ENCODE measurements around the gene GATC.
"Not testable (repeated sequence)": the region's sequence is repeated elsewhere in the genome, so short reads cannot be mapped to it uniquely, and the experiment has no call there.

GATC gene

GRCh38 chr12:120485961-120486881 is 40.0 kb downstream of the GATC start:
- no CpG with 5 or more reads among the region's 7 CpGs for WGBS (ENCODE audit: extremely low coverage, insufficient coverage, insufficient read length)
- Histone ChIP-seq H3K79me1 (ENCODE audit: low read length) (no peaks in the 10 kb centered on the region), H2AK5ac (ENCODE audit: low read length) (no peak overlapping the region), H3K14ac (ENCODE audit: low read length) (no peak overlapping the region), H3K4me1 (ENCODE audit: control insufficient read depth in 1 of 2, insufficient read depth in 2 of 2, low read length in 2 of 2) (no peaks in the 10 kb centered on the region), H2BK120ac (ENCODE audit: insufficient read depth, low read length, poor library complexity) (no peak overlapping the region), H3K4me3 (ENCODE audit: low read depth, low read length) (no peak overlapping the region), H3K4ac (ENCODE audit: low read depth, low read length) (no peak overlapping the region), H3K18ac (ENCODE audit: low read length) (no peak overlapping the region), H4K12ac (ENCODE audit: low read depth, low read length) (no peak overlapping the region), H3K36me3 (ENCODE audit: control insufficient read depth in 1 of 2, insufficient read depth in 2 of 2, low read length in 2 of 2) (peaks cover 2 to 4% of the 10 kb centered on the region in 2 experiments), H4K91ac (ENCODE audit: low read depth, low read length) (no peak overlapping the region), H2AFZ (ENCODE audit: insufficient read depth, low read length, poor library complexity) (no peak overlapping the region), H3K27me3 (ENCODE audit: insufficient read depth, low read length) (no peaks in the 10 kb centered on the region), H3K27ac (ENCODE audit: low read depth, low read length) (no peak overlapping the region), H3K4me2 (ENCODE audit: low read length) (no peak overlapping the region), H3K23ac (ENCODE audit: low read length) (no peak overlapping the region), H2BK5ac (ENCODE audit: low read depth, low read length, poor library complexity) (no peak overlapping the region), H4K8ac (ENCODE audit: low read depth, low read length) (no peak overlapping the region), H3K79me2 (ENCODE audit: control insufficient read depth, insufficient read depth, low read length, poor library complexity) (no peaks in the 10 kb centered on the region), H3K9me3 (ENCODE audit: insufficient read depth, low read depth, low read length) (no peaks in the 10 kb centered on the region), H2BK12ac (ENCODE audit: low read length) (no peak overlapping the region), H3K9ac (ENCODE audit: low read length) (no peak overlapping the region)
- no peak for DNase-seq

GRCh38 chr12:120487552-120487951 is 41.3 kb downstream of the GATC start:
- not testable (repeated sequence) for H4K12ac ChIP-seq (ENCODE audit: low read depth, low read length); H4K91ac ChIP-seq (ENCODE audit: low read depth, low read length); H3K27me3 ChIP-seq (ENCODE audit: insufficient read depth, low read length); H2BK5ac ChIP-seq (ENCODE audit: low read depth, low read length, poor library complexity); H3K9ac ChIP-seq (ENCODE audit: low read length); H2BK120ac ChIP-seq (ENCODE audit: insufficient read depth, low read length, poor library complexity); H3K79me1 ChIP-seq (ENCODE audit: low read length); H3K4me1 ChIP-seq (ENCODE audit: control insufficient read depth in 1 of 2, insufficient read depth in 2 of 2, low read length in 2 of 2); DNase-seq; H2AK5ac ChIP-seq (ENCODE audit: low read length); H4K8ac ChIP-seq (ENCODE audit: low read depth, low read length); H3K4me2 ChIP-seq (ENCODE audit: low read length); H3K23ac ChIP-seq (ENCODE audit: low read length); H3K4ac ChIP-seq (ENCODE audit: low read depth, low read length); H3K4me3 ChIP-seq (ENCODE audit: low read depth, low read length); H3K79me2 ChIP-seq (ENCODE audit: control insufficient read depth, insufficient read depth, low read length, poor library complexity); H2BK12ac ChIP-seq (ENCODE audit: low read length); H3K36me3 ChIP-seq (ENCODE audit: control insufficient read depth in 1 of 2, insufficient read depth in 2 of 2, low read length in 2 of 2); H3K14ac ChIP-seq (ENCODE audit: low read length); H3K27ac ChIP-seq (ENCODE audit: low read depth, low read length); H3K18ac ChIP-seq (ENCODE audit: low read length); H3K9me3 ChIP-seq (ENCODE audit: insufficient read depth, low read depth, low read length); H2AFZ ChIP-seq (ENCODE audit: insufficient read depth, low read length, poor library complexity)
- no CpG with 5 or more reads among the region's 7 CpGs for WGBS (ENCODE audit: extremely low coverage, insufficient coverage, insufficient read length)

- no peak overlapping the region for H2AK5ac ChIP-seq (ENCODE audit: low read length)
- H3K23ac ChIP-seq (ENCODE audit: low read length), result no peak overlapping the region
- no peaks in the 10 kb centered on the region for H3K79me2 ChIP-seq (ENCODE audit: control insufficient read depth, insufficient read depth, low read length, poor library complexity)
- no peaks in the 10 kb centered on the region for H3K9me3 ChIP-seq (ENCODE audit: insufficient read depth, low read depth, low read length)
- no CpG with 5 or more reads among the region's 5 CpGs for WGBS (ENCODE audit: extremely low coverage, insufficient coverage, insufficient read length)
- H3K18ac ChIP-seq (ENCODE audit: low read length), result no peak overlapping the region
- H3K4me1 ChIP-seq (ENCODE audit: control insufficient read depth in 1 of 2, insufficient read depth in 2 of 2, low read length in 2 of 2), result no peaks in the 10 kb centered on the region
- H4K12ac ChIP-seq (ENCODE audit: low read depth, low read length), result no peak overlapping the region
- no peaks in the 10 kb centered on the region for H3K79me1 ChIP-seq (ENCODE audit: low read length)
- H2BK12ac ChIP-seq (ENCODE audit: low read length), result no peak overlapping the region
- no peak overlapping the region for H4K8ac ChIP-seq (ENCODE audit: low read depth, low read length)
- H3K4ac ChIP-seq (ENCODE audit: low read depth, low read length), result no peak overlapping the region
- H3K27ac ChIP-seq (ENCODE audit: low read depth, low read length), result no peak overlapping the region
- H3K27me3 ChIP-seq (ENCODE audit: insufficient read depth, low read length), result no peaks in the 10 kb centered on the region
- peaks cover 8% of the 10 kb centered on the region in 2 experiments for H3K36me3 ChIP-seq (ENCODE audit: control insufficient read depth in 1 of 2, insufficient read depth in 2 of 2, low read length in 2 of 2)
- no peak overlapping the region for H3K4me2 ChIP-seq (ENCODE audit: low read length)
- no peak overlapping the region for H2AFZ ChIP-seq (ENCODE audit: insufficient read depth, low read length, poor library complexity)
- no peak overlapping the region for H3K9ac ChIP-seq (ENCODE audit: low read length)
- no peak overlapping the region for H3K4me3 ChIP-seq (ENCODE audit: low read depth, low read length)
- H2BK120ac ChIP-seq (ENCODE audit: insufficient read depth, low read length, poor library complexity), result no peak overlapping the region
- no peak overlapping the region for H2BK5ac ChIP-seq (ENCODE audit: low read depth, low read length, poor library complexity)
- no peak for DNase-seq
- no peak overlapping the region for H4K91ac ChIP-seq (ENCODE audit: low read depth, low read length)
- no peak overlapping the region for H3K14ac ChIP-seq (ENCODE audit: low read length)
Measured at GRCh38 chr12:120488057-120488640, 41.9 kb downstream of the GATC start.

GRCh38 chr12:120489018-120489417 is 42.8 kb downstream of the GATC start:
- Histone ChIP-seq H2BK5ac (ENCODE audit: low read depth, low read length, poor library complexity) (no peak overlapping the region), H3K36me3 (ENCODE audit: control insufficient read depth in 1 of 2, insufficient read depth in 2 of 2, low read length in 2 of 2) (peaks cover 8% of the 10 kb centered on the region in 2 experiments), H3K4me3 (ENCODE audit: low read depth, low read length) (no peak overlapping the region), H2AK5ac (ENCODE audit: low read length) (no peak overlapping the region), H3K27ac (ENCODE audit: low read depth, low read length) (no peak overlapping the region), H4K91ac (ENCODE audit: low read depth, low read length) (no peak overlapping the region), H4K8ac (ENCODE audit: low read depth, low read length) (no peak overlapping the region), H2BK12ac (ENCODE audit: low read length) (no peak overlapping the region), H4K12ac (ENCODE audit: low read depth, low read length) (no peak overlapping the region), H3K23ac (ENCODE audit: low read length) (no peak overlapping the region), H3K14ac (ENCODE audit: low read length) (no peak overlapping the region), H3K4ac (ENCODE audit: low read depth, low read length) (no peak overlapping the region), H3K9me3 (ENCODE audit: insufficient read depth, low read depth, low read length) (no peaks in the 10 kb centered on the region), H3K18ac (ENCODE audit: low read length) (no peak overlapping the region), H2AFZ (ENCODE audit: insufficient read depth, low read length, poor library complexity) (no peak overlapping the region), H3K27me3 (ENCODE audit: insufficient read depth, low read length) (no peaks in the 10 kb centered on the region), H2BK120ac (ENCODE audit: insufficient read depth, low read length, poor library complexity) (no peak overlapping the region), H3K4me1 (ENCODE audit: control insufficient read depth in 1 of 2, insufficient read depth in 2 of 2, low read length in 2 of 2) (no peaks in the 10 kb centered on the region), H3K9ac (ENCODE audit: low read length) (no peak overlapping the region), H3K4me2 (ENCODE audit: low read length) (no peak overlapping the region), H3K79me2 (ENCODE audit: control insufficient read depth, insufficient read depth, low read length, poor library complexity) (no peaks in the 10 kb centered on the region), H3K79me1 (ENCODE audit: low read length) (no peaks in the 10 kb centered on the region)
- DNase-seq, result no peak
- no CpG with 5 or more reads among the region's 4 CpGs for WGBS (ENCODE audit: extremely low coverage, insufficient coverage, insufficient read length)
